GM18907 (cell line): ENCODE results near the gene FANCI.
A peak's percentile ranks its signal among the peaks of the same experiment; 100 is the strongest.

Source experiments
- ATAC-seq: cut with Tn5 transposase; IDR thresholded peaks from one replicate; pipeline ENCODE4 v1.9.1; 2021; ENCODE audit warnings: mild to moderate bottlenecking, moderate library complexity; ENCODE audit not compliant: unreplicated experiment

The FANCI gene

GRCh38 chr15:89330881-89331595 lies 87.3 kb downstream of the FANCI start:
- no peak for ATAC-seq

- ATAC-seq, result no peak
Measured at GRCh38 chr15:89332446-89332845, 88.7 kb downstream of the FANCI start.

GRCh38 chr15:89333011-89333860 lies 89.5 kb downstream of the FANCI start:
- no peak for ATAC-seq

GRCh38 chr15:89333959-89334509 lies 90.3 kb downstream of the FANCI start:
- ATAC-seq, result no peak

GRCh38 chr15:89334510-89335297 lies 90.9 kb downstream of the FANCI start, which contains the start of gene POLG:
Gene POLG (minus strand): TSS chr15:89334824. CDS start chr15:89333754, 1,070 bp downstream.
- ATAC-seq, result peak; percentile 91

GRCh38 chr15:89335298-89336041 lies 91.7 kb downstream of the FANCI start:
- peak; percentile 28 for ATAC-seq

GRCh38 chr15:89338036-89338435 lies 94.3 kb downstream of the FANCI start:
- no peak for ATAC-seq

- ATAC-seq, result no peak
Measured at GRCh38 chr15:89340573-89340972, 96.8 kb downstream of the FANCI start.

- no peak for ATAC-seq
Measured at GRCh38 chr15:89341316-89342005, 97.7 kb downstream of the FANCI start.

- no peak for ATAC-seq
Measured at GRCh38 chr15:89342840-89343239, 99.1 kb downstream of the FANCI start.

GRCh38 chr15:89345248-89345647 lies 101.5 kb downstream of the FANCI start:
- no peak for ATAC-seq

GRCh38 chr15:89346516-89347231 lies 102.9 kb downstream of the FANCI start:
- no peak for ATAC-seq

GRCh38 chr15:89349206-89349558 lies 105.4 kb downstream of the FANCI start:
- no peak for ATAC-seq

GRCh38 chr15:89352476-89352875 lies 108.7 kb downstream of the FANCI start:
- ATAC-seq, result no peak

- ATAC-seq, result no peak
Measured at GRCh38 chr15:89353991-89354390, 110.2 kb downstream of the FANCI start.

GRCh38 chr15:89356634-89357298 lies 113.0 kb downstream of the FANCI start:
- ATAC-seq, result no peak

GRCh38 chr15:89358435-89358754 lies 114.6 kb downstream of the FANCI start:
- ATAC-seq, result peak; percentile 6

GRCh38 chr15:89358755-89359439 lies 115.1 kb downstream of the FANCI start:
- peak; percentile 83 for ATAC-seq
